Hematopoietic multipotent progenitor cell treated with erythropoietin and hydrocortisone succinate and interleukin-3 and kit ligand, for 6 days (in vitro differentiated cells): ENCODE measurements around the gene SP5.
"Not testable (repeated sequence)": the region's sequence is repeated elsewhere in the genome, so short reads cannot be mapped to it uniquely, and the experiment has no call there.

Experiments
- DNase-seq: peaks from one replicate; pipeline ENCODE4 v3.0.0-alpha.2; 2015

The SP5 gene

GRCh38 chr2:170711774-170712652, 3.1 kb upstream of the SP5 start:
- no peak for DNase-seq

DNA sequence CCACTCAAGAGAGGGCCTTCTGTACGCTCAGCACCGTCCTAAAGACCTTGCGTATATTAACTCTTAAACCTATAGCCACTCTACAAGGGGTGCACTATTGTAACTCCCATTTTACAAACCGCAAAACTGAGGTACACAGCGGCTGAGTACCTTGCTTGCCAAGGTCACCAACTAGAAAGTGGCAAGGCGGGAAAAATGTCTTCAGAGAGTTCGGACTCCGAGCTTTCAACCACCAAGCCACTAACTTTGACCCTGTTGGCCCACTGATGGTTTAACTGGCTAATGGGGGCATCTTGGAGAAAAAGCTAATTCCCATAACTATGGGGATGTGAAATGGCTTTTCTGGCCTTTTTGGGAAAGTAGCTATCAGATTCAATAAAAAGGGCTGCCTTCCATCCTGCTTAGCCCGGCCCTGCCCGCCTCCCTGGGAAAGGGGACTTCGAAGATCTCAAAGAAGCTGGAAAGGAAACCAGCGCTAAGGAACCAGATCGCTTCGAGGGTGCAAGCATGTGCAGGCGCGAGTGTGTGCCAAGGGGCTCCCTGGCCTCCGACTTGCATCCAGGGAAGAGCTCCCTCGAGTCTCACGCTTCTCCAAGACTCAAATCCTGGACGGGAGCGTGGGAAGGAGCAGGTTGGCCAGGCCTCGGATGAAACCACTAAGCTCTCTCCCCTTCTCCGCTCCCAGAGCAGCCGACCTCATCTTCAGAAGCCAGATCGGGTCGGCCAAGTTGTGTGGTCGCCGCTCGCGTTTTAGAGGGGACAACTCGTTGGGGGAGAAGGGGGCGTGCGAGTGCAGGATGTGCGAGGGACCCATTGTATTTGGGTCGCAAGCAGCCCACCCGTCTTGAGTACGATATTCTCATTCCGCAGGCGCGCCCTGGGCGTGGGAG, 2.2 kb upstream of the SP5 start:
- DNase-seq: no peak

DNA sequence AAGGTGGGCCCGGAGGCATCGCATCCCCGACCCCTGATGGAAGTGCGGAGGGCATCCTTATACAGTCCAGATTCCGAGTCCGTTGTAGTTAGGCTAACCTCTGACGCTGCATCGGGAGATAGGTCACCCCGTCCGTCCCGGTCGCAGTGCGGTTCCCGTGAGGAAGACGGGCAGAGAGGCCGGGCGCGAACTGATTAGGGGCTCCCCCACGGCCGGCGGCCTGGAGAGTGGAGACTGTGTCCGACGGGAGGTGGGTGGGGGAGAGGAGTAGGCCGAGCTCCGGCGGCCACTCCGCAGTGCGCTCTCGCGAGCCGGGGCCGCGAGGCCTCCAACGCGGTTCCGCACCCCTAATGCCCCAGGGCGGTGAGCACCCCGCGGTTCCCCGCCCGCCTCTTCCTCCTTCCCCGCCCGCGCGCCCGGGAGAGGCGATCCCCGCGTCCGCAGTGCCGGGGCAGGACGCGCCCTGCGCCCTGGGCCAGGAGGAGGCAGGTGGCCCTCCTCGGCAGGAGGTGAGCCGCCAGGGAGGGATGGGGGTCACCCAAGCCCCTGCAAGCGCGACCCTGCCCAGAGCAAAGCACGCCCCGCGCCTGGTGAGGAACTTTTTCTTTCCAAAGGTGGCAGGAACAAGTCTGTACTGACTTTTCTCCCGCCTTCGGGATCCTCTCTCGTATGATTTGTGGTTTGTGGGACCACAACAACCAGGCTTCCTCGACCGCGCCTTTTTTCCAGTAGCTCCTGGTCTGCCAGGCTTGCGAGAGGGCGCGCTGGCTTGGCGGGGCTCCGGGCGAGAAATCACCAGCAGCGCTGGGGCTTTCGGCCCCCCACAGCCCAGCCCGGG, 1.4 kb upstream of the SP5 start:
- DNase-seq: no peak

GRCh38 chr2:170714381-170715061, 616 bp upstream of the SP5 start:
- peak; percentile 27 for DNase-seq

DNA sequence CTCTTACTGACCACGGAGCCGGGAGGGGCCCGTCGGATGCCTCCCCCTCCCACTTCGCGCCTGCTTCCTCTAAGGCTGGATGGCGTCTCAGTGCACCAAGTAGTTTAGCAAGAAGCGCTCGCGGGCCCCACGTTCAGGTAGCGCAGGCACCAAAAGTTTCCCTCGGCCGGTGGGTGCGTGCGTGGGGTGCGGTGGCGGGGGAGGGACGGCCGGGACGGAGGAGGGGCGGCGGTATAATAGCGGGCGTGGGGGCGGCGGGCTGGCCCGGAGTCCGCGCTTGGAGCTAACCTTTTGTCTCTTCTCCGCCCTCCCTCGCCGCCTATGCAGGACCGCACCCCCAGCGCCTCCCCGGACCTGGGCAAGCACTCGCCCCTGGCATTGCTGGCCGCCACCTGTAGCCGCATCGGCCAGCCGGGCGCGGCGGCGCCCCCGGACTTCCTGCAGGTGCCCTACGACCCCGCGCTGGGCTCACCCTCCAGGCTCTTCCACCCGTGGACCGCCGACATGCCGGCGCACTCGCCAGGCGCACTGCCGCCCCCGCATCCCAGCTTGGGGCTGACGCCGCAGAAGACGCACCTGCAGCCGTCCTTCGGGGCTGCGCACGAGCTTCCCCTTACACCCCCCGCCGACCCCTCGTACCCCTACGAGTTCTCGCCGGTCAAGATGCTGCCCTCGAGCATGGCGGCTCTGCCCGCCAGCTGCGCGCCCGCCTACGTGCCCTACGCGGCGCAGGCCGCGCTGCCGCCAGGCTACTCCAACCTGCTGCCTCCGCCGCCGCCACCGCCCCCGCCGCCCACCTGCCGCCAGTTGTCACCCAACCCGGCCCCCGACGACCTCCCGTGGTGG, 1.0 kb downstream of the SP5 start:
- DNase-seq: no peak

DNA sequence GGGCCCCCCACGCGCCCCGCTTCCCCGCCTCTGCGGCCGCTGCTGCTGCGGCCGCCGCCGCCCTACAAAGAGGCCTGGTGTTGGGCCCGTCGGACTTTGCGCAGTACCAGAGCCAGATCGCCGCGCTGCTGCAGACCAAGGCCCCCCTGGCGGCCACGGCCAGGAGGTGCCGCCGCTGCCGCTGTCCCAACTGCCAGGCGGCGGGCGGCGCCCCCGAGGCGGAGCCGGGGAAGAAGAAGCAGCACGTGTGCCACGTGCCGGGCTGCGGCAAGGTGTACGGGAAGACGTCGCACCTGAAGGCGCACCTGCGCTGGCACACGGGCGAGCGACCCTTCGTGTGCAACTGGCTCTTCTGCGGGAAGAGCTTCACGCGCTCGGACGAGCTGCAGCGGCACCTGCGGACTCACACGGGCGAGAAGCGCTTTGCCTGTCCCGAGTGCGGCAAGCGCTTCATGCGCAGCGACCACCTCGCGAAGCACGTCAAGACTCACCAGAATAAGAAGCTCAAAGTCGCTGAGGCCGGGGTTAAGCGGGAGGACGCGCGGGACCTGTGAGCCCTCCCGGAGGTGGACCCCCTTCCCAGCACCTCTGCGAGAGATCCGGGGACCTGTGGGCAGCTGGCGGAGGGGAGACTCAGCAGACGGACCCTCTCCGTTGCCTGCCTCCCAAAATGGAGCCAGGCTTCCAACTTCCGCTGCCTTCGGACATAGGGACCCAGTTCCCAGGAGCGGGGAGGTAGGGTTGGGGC, 1.9 kb downstream of the SP5 start:
- peak; percentile 65 for DNase-seq

- no peak for DNase-seq
Measured at GRCh38 chr2:170717599-170717963, 2.4 kb downstream of the SP5 start.

- DNase-seq: no peak
Measured at GRCh38 chr2:170717991-170718589, 3.0 kb downstream of the SP5 start.

GRCh38 chr2:170719810-170720209, 4.7 kb downstream of the SP5 start:
- no peak for DNase-seq

- no peak for DNase-seq
Measured at GRCh38 chr2:170721678-170722077, 6.5 kb downstream of the SP5 start.

GRCh38 chr2:170722301-170722700, 7.2 kb downstream of the SP5 start:
- no peak for DNase-seq

GRCh38 chr2:170723446-170723958, 8.4 kb downstream of the SP5 start:
- no peak for DNase-seq

DNA sequence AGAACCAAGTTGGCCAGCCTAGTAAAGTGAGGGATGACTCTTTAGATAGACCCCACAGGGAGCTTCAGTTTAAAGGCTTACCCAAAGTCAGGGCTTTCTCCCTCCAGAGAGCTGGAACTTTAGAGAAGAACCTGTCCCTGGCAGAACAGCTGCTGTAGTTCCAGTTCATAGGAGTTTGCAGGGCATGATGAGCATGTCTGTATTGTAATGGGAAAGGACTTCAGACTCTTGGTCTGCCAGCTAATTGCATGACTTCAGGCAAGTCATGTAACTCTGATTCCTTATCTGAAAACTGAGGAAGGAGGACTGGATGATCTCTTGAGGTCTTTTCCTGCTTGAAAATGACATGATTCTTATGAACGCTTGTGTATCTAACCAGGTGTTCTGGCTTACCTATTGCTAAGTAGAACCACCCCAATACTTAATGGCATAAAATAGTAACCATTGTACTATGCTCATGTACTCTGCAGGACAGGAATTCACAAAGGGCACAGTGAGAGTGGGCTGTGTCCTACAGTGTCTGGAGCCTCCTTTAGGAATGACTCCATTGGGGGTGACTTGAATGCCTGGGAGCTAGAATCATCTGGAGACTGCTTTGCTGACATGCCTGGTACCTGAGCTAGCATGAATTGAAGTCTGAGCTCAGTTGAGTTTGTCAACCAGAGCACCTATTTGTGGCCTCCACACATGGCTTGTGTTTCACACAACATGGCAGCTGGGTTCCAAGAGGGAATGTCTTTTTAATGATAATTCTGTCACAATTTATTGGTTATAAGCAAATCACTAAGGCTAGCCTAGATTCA, 18.9 kb downstream of the SP5 start:
- DNase-seq: no peak

GRCh38 chr2:170734601-170735000, 19.5 kb downstream of the SP5 start:
- DNase-seq: not testable (repeated sequence)

DNA sequence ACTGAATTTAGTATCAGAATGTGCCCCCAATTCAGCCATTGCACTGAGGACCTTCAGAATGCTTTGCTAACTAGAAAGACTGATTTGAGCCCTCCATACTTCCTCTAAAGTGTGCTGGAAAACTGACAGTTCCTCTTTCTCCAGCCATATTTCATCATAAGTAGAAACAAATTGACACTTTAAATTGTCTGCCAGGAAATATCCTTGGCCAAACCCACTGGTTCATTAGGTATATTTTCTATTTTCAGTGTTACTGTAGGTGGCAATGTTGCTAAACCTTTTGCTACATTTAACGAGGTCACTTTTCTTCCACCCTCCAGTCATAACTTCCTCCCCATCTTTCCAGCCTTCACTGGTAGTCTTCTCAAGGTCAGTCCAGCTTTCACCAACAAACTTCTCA, 21.5 kb downstream of the SP5 start:
- DNase-seq: peak; percentile 29

DNA sequence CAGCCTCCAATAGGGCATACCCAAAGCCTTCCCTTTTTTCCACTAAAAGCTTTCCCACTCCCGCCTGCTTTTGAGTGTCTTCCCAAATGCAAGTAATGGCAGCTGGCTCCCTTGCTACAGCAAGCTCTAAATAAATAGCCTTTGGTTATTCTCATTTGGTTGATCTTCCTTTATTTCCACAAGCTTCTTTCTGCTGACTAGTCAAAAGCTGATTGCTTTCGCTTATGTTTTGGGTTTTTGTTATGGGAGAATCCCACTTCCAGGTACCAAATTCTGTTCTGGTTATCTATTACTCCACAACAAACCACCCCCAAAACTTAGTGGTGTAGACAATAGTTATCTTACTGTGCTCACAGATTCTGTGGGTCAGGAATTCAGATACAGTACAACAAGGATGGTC, 22.3 kb downstream of the SP5 start:
- no peak for DNase-seq

- DNase-seq: no peak
Measured at GRCh38 chr2:170737821-170738220, 22.7 kb downstream of the SP5 start.

GRCh38 chr2:170739048-170739447, 23.9 kb downstream of the SP5 start:
- no peak for DNase-seq

DNA sequence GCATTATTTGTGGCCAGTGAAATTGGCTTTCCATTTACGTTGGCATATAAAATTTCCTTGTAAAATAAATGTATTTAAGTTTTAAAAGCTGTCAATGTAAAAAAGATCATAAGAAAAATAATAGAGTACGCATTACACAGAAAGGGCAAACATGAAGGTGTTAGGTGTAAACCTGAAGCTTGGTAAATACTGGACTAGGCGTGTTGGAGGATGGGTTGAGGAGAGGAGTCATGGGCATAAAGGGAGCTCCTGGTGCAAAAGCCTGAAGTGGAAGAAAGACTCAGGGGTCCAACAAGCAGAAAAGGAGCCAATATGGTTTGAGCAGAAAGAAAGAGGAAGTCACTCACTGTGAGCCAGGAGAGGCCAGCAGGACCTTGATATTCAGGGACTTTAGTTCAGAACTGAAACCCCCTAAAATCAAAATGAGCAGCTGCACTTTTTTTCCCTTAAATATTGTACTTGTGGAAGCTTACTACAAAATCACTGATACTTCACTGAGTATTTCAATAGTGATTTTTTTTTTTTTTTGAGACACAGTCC, 24.4 kb downstream of the SP5 start:
- peak; percentile 16 for DNase-seq
